NCI-H2081 treated with DMSO at 0.1 percent for 48 hours (cell line): ENCODE data around the gene AP5S1.

Experiments used
- DNase-seq: peaks from one replicate; lab custom pipeline; 2025; lab: John Stamatoyannopoulos, UW

Gene AP5S1

GRCh38 chr20:3846378-3846739 lies 26.0 kb downstream of the AP5S1 start:
- DNase-seq = no peak

DNA sequence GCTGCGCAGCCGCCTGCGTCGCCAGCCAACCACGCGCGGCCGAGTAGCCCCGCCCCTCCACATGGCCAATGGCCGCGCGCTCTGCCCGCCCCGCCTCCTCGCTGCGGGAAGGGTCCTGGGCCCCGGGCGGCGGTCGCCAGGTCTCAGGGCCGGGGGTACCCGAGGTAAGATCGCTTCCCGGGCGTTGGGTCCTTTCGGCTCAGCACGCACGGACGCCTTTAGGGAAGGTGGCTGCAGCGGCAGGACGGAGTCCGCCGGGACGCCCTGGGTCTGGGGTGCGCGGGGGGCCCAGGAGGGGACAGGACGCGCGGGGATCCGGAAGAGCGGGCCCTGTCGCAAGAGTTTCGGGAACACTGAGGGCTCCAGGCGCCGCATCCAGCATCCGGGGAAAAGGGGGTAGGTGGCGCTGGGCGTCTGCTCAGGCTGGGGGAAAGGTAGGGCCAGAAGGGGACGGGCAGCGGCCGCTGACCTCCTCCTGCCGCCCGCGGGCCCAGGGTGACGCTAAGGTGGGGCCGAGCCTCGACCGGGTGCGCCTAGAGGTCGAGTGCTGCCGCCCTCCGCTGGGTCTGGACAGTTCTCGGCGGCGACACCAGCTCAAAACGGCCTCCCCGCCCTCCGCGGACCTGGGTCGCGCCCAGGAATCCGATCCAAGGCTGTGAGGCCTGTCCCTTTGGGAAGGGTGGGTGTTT lies 26.5 kb downstream of the AP5S1 start, which contains the start of gene MAVS:
MAVS (plus strand) TSS at position 95 of the 689 bp plus-strand sequence. CDS start 7,791 bp downstream, outside the sequence.
- DNase-seq = peak; percentile 14

DNA sequence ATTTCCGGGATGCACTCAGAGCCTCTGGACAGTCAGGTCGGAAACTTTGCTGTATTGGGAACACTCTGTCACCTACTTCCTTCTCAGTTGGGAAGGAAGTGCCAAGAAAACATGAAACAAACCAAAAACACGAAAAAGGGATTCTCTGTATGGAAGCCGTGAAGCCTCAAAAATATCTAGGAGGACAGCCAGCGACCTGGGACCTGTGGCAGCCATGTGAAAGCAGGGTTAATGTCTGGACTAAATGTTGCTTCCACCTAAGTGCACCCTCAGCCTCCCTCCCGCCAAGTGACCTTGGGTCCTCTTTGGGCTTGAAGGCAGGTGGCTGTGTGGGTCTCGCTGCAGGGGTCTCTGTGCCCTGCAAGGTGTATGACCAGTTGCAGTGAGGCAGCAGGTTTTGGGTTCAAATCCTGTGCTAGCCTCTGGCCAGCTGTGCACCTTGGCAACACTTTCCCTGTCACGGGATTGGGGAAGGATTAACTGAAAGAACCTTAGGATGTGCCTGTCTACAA lies 27.1 kb downstream of the AP5S1 start:
- no peak for DNase-seq

- DNase-seq = no peak
Observed at GRCh38 chr20:3848565-3848964, 28.2 kb downstream of the AP5S1 start.

GRCh38 chr20:3854462-3854871 lies 34.1 kb downstream of the AP5S1 start:
- no peak for DNase-seq

DNA sequence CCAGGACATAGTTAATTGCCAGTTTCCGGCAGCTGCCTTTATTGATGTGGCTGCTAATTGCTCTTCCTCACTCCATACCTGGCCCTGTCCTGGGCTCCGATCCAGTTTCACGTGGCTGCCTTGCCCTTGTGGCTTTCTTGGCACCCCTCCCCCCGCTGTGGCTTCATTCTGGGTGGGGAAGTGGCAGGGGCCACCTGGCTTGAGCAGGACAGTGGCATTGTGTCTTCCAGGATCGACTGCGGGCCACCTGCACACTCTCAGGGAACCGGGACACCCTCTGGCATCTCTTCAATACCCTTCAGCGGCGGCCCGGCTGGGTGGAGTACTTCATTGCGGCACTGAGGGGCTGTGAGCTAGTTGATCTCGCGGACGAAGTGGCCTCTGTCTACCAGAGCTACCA lies 37.1 kb downstream of the AP5S1 start:
- DNase-seq = no peak

GRCh38 chr20:3858689-3859088 lies 38.3 kb downstream of the AP5S1 start:
- no peak for DNase-seq

DNA sequence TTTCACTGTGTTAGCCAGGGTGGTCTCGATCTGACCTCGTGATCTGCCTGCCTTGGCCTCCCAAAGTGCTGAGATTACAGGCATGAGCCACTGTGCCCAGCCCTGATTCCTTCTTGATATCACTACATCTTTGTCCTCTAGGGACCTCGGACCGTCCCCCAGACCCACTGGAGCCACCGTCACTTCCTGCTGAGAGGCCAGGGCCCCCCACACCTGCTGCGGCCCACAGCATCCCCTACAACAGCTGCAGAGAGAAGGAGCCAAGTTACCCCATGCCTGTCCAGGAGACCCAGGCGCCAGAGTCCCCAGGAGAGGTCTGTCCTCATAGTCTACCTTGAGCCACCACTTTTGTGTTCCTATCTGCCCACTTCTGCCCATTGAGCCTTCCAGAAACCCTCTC lies 40.8 kb downstream of the AP5S1 start:
- no peak for DNase-seq

DNA sequence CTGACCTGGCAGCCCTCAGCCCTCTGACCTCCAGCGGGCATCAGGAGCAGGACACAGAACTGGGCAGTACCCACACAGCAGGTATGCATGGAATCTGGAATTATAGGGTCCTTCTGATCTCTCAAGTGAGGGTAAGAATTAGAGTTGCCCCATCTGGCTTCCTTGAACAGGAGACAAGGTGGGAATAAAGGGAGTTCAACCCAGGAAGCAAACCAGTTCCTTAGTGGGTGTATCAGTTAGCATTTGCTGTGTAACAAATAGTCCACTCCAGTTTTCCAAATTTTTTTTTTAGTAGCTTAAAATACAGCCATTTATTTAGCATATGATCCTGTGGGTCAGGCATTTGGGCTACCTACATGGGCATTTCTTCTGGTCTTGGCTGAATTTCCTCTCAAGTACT lies 42.0 kb downstream of the AP5S1 start:
- DNase-seq = no peak

- no peak for DNase-seq
Observed at GRCh38 chr20:3863317-3863716, 43.0 kb downstream of the AP5S1 start.

DNA sequence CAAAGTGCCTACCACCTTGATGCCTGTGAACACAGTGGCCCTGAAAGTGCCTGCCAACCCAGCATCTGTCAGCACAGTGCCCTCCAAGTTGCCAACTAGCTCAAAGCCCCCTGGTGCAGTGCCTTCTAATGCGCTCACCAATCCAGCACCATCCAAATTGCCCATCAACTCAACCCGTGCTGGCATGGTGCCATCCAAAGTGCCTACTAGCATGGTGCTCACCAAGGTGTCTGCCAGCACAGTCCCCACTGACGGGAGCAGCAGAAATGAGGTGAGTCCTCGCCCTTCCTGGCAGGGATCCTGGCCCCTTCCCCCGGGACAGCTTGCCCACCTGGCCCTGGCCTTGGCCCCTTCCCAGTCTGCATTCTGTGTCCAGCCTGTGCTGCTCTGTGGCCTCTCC lies 44.2 kb downstream of the AP5S1 start:
- DNase-seq = no peak

DNA sequence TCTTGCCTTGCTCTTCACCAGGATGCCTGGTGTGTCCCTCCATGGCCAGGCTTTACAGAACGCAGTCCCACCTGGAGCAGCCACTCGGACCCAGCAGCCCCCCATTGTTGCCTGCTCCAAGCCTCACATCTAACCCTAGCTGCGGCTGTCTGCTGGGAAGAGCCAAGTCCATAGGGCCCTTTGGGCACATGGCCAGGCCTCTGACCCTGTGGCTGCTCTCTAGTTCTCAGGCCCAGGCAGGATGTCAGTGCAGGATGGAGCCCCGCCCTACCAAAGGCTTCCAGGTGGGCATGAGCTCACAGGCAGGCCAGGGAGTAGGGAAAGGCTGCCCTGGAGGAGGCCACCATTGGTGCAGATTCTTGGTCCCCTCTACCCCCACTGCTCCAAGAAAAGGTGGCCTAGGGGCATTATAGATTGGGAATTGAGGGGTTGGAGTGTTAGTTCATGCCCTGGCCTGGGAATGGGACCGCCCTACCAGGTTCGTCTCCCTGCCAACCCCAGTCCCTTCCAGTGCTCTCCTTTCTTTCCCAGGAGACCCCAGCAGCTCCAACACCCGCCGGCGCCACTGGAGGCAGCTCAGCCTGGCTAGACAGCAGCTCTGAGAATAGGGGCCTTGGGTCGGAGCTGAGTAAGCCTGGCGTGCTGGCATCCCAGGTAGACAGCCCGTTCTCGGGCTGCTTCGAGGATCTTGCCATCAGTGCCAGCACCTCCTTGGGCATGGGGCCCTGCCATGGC lies 45.0 kb downstream of the AP5S1 start:
- DNase-seq = no peak

DNA sequence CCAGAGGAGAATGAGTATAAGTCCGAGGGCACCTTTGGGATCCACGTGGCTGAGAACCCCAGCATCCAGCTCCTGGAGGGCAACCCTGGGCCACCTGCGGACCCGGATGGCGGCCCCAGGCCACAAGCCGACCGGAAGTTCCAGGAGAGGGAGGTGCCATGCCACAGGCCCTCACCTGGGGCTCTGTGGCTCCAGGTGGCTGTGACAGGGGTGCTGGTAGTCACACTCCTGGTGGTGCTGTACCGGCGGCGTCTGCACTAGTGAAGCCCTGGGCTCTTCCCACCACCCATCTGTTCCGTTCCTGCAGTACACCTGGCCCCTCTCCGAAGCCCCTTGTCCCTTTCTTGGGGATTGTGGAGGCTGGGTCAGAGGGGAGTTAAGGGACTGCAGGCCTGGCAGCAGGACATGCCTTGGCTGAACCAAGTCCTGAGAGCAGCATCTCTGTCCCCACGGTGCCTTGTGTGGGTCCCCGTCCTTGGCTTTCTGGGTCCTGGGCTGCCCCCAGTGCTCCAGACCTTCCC lies 45.6 kb downstream of the AP5S1 start:
- DNase-seq = no peak

DNA sequence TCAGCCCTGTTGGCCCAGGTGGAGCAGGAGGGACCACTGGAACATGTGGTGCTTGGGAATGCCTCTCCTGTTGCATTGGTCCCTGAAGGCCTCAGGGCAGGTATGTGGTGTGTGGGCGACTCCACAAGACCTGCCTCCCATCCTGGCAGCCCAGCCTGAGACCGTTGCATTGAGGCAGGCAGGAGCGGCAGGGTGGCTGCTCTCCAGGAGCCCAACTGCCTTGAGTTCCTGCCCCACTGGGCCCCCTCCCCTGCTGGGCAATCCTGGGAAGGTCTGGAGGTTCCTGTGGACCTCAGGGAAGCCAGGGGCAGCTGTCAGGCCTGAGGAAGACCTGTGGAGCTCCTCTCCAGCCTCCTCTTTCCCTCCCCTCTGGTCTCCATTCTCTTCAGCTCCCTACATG lies 46.1 kb downstream of the AP5S1 start:
- DNase-seq = no peak

DNA sequence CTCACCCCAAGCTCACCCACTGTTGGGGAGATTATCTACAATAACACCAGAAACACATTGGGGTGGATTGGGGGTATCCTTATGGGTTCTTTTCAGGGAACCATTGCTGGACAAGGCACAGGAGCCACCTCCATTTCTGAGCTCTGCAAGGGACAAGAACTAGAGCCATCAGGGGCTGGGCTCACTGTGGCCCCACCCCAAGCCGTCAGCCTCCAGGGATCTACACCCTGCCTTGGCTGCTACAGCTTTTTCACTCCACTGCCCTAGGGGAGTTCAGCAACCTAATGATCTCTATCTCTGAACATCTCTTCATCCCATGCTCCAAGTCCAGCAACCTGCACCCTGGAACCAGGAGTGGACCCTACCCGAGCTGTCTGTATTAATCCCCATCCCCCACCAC lies 47.5 kb downstream of the AP5S1 start:
- no peak for DNase-seq

GRCh38 chr20:3869839-3870634 lies 49.7 kb downstream of the AP5S1 start:
- DNase-seq = no peak

GRCh38 chr20:3871550-3872265 lies 51.4 kb downstream of the AP5S1 start:
- no peak for DNase-seq

- no peak for DNase-seq
Observed at GRCh38 chr20:3873507-3873906, 53.2 kb downstream of the AP5S1 start.

- no peak for DNase-seq
Observed at GRCh38 chr20:3874194-3874844, 54.0 kb downstream of the AP5S1 start.

DNA sequence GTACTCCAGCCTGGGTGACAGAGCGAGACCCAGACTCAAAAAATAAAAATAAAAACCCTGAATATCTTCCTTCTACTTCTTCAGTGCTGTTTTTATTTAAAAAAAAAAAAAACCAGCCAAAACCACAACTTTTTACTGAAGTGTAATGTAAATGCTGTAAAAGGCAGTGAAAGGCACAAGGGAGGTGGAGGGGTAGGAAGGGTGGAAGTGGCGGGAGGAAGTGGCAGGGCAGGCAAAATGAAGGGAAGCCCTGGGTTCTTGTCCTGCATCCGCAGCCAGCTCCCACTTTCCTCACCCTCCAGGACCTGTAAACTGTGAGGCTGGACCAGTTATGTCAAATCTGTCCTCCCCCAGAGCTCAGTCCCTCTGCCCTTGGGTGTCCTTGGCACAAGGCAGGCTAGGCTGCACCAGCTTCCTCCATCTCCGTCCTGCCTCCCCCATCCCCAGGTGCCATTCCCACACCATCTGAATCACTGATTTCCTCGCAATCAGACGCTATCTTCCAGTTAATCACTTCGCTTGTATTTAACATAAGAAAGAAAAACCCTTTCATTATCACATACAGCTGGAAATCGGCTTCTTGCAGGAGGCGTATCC lies 55.1 kb downstream of the AP5S1 start:
- DNase-seq = no peak

DNA sequence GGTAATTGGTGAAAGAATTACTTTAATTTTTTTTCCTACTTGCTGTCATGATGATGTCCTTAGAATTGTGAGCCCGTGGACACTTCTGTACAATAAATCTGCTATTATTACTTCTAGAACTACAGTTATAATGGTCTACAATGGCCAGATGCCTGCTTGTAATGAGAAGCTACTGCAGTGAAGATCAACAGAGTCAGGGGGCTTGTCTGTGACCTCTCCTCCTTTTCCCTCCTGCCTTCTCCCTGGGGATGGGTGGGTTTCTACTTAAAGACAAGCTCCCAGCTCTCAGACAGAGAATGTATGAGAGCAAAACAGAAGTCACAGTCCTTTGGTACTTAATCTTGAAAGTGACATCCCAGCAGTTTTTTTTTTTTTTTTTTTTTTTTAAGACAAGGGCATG lies 55.7 kb downstream of the AP5S1 start:
- DNase-seq = no peak
